ENCODE results near the gene ZNF185.

DNA sequence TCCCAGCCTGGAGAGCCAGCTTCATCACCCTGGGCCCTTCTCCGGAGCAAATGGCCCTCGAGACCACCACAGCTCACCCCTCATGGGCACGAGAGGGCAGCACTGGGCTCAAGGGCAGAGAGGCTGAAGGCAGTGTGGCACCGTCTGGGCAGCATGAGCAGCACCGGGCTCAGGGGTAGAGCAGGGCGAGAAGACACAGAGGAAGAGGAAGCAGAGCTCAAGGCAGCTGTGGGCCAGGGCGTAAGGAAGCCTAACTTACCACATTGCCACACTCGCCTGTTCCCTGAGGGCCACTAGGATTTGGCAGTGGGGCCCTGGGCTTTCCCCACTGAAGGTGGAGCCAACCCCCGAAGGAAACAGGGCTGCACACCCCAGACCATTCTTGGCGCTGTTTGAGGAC lies 15.5 kb downstream of the ZNF185 start:
- TF ChIP-seq CTCF (IDR thresholded peaks at IDR 0.05; ENCODE audit: extremely low read depth in 1 of 2, insufficient read depth in 1 of 2, low read depth in 1 of 2, low read length in 2 of 2) (no peak), EZH2 (IDR thresholded peaks at IDR 0.05; ENCODE audit: borderline replicate concordance, low read depth, low read length, severe bottlenecking) (no peak), POLR2AphosphoS5 (IDR thresholded peaks at IDR 0.05; ENCODE audit: insufficient read depth, low read depth, low read length) (no peak)

Measured in endothelial cell of umbilical vein (primary cell).